Mucosa of descending colon (tissue), 3 donors: ENCODE results near the gene SLIT3. TPM values are rescaled to one million over a fixed set of nuclear protein-coding genes. Genes with fewer than 3 reads are reported as not detected.

Experiments
- ATAC-seq: fragments of 200-7000 bp; cut with Tn5 transposase; one replicate; pipeline ENCODE4 v1.9.1; 2020; ENCODE audit warnings: mild to moderate bottlenecking, moderate library complexity
- DNase-seq, 3 donors: peaks; one replicate each; pipeline ENCODE4 v3.0.0-alpha.2; 2020
- H3K36me3 ChIP-seq: fragments of 200-600 bp; one replicate; pipeline ENCODE4 v1.8.0; 2021; ENCODE audit warnings: low read depth, mild to moderate bottlenecking
- H3K4me1 ChIP-seq: fragments of 200-600 bp; one replicate; pipeline ENCODE4 v1.8.0; 2021; ENCODE audit warnings: low read depth, mild to moderate bottlenecking
- H3K4me3 ChIP-seq: fragments of 200-600 bp; one replicate; pipeline ENCODE4 v1.8.0; 2021; ENCODE audit warnings: mild to moderate bottlenecking
- H3K9me3 ChIP-seq: fragments of 200-600 bp; one replicate; pipeline ENCODE4 v1.8.0; 2021; ENCODE audit warnings: mild to moderate bottlenecking
- CTCF ChIP-seq: fragments of 200-600 bp; IDR thresholded peaks from one replicate; pipeline ENCODE4 v1.8.0; 2022; ENCODE audit warnings: antibody characterized with exemption, mild to moderate bottlenecking
- intact Hi-C, 2 donors: fragments of 100-400 bp; cut with DNase I in 1 of 2; cut with micrococcal nuclease in 1 of 2; formaldehyde crosslinking; loops; one replicate each; pipeline versions ENCODE4 v1.11.0 to v1.11.1; 2022; cut with DNase I, micrococcal nuclease
- total RNA-seq, 3 donors: library from RNA; stranded (reverse); fragmentation: NEBNext Ultra II Directional in 2 of 3; extraction: Animal tissue kit (Norgen Biotek cat#: 25700) in 2 of 3; gene quantifications; one replicate each; pipeline versions ENCODE4 v1.2.1 to v1.2.4, GENCODE V29; 2021 to 2023
- donor health status: DM: no; HTN: no; CAD: no; lungs with moderate emphysema.
- donor health status: DM: no; HTN: no; CAD: no.
- donor health status: DM: no; HTN: yes; CAD: no.

SLIT3 gene
- total RNA-seq, 3 donors from 2014 or later, result 4.2 to 25.5 (median 16.1) TPM

- Histone ChIP-seq H3K4me3 (no peak overlapping the region), H3K9me3 (no peaks in the 10 kb centered on the region), H3K36me3 (no peaks in the 10 kb centered on the region), H3K4me1 (no peaks in the 10 kb centered on the region)
- ATAC-seq (no peak), DNase-seq (no peak)
- intact Hi-C loops, result no loop called here
- no peak for TF ChIP-seq CTCF
Measured at GRCh38 chr5:168790002-168790635, 510.8 kb downstream of the SLIT3 start.

- H3K4me1 ChIP-seq, result no peaks in the 10 kb centered on the region
- no peaks in the 10 kb centered on the region for H3K36me3 ChIP-seq
- TF ChIP-seq CTCF, result no peak
- no peak for ATAC-seq
- no peak for DNase-seq
- H3K9me3 ChIP-seq, result no peaks in the 10 kb centered on the region
- intact Hi-C loops, result no loop called here
- H3K4me3 ChIP-seq, result no peak overlapping the region
Measured at GRCh38 chr5:168788786-168789185, 512.2 kb downstream of the SLIT3 start.

GRCh38 chr5:168788107-168788506 lies 512.8 kb downstream of the SLIT3 start:
- intact Hi-C loops, result no loop called here
- DNase-seq (no peak), ATAC-seq (no peak)
- H3K9me3 ChIP-seq, result no peaks in the 10 kb centered on the region
- H3K4me1 ChIP-seq, result no peaks in the 10 kb centered on the region
- no peaks in the 10 kb centered on the region for H3K36me3 ChIP-seq
- H3K4me3 ChIP-seq, result no peak overlapping the region
- no peak for TF ChIP-seq CTCF

GRCh38 chr5:168786147-168786546 lies 514.8 kb downstream of the SLIT3 start:
- Histone ChIP-seq H3K4me3 (no peak overlapping the region), H3K36me3 (no peaks in the 10 kb centered on the region), H3K4me1 (no peaks in the 10 kb centered on the region), H3K9me3 (no peaks in the 10 kb centered on the region)
- TF ChIP-seq CTCF, result no peak
- no peak for DNase-seq
- no peak for ATAC-seq
- intact Hi-C loops, result no loop called here

GRCh38 chr5:168784454-168784853 lies 516.5 kb downstream of the SLIT3 start:
- Histone ChIP-seq H3K4me3 (no peak overlapping the region), H3K36me3 (no peaks in the 10 kb centered on the region), H3K4me1 (no peaks in the 10 kb centered on the region), H3K9me3 (no peaks in the 10 kb centered on the region)
- DNase-seq, result no peak
- ATAC-seq, result no peak
- intact Hi-C loops, result no loop called here
- TF ChIP-seq CTCF, result no peak
